HL-60 (cell line): ENCODE results near the gene HPS1.

ENCODE experiments used
- DNase-seq, 2 experiments: peaks; one replicate each; pipeline ENCODE4 v3.0.0-alpha.2; 2010 to 2020; ENCODE audit warnings: low read depth in 1 of 2, low spot score in 1 of 2
- H3K27ac ChIP-seq: fragments of 250-450 bp; sonication (Bioruptor Pico); replicated peaks from 2 replicates; pipeline ENCODE4 v1.5.1; 2020; ENCODE audit warnings: mild to moderate bottlenecking, moderate library complexity
- H3K27me3 ChIP-seq: fragments of 250-450 bp; sonication (Bioruptor Pico); 2 replicates; pipeline ENCODE4 v1.5.1; 2021; ENCODE audit warnings: mild to moderate bottlenecking, moderate library complexity; ENCODE audit not compliant: insufficient read depth, poor library complexity, severe bottlenecking
- H3K4me3 ChIP-seq: replicated peaks from 2 replicates; pipeline ENCODE4 v1.5.1; 2011; ENCODE audit warnings: mild to moderate bottlenecking, control low read depth, low read length; ENCODE audit not compliant: insufficient read depth
- GABPA ChIP-seq: IDR thresholded peaks from 2 replicates; pipeline ENCODE4 v1.6.1; 2012; ENCODE audit warnings: low read depth
- POLR2AphosphoS5 ChIP-seq: IDR thresholded peaks from 2 replicates; pipeline ENCODE4 v1.6.1; 2012; ENCODE audit warnings: low read depth
- REST ChIP-seq: IDR thresholded peaks from 2 replicates; pipeline ENCODE4 v1.6.1; 2012; ENCODE audit warnings: low read depth; ENCODE audit not compliant: insufficient replicate concordance
- SPI1 ChIP-seq: IDR thresholded peaks from 2 replicates; pipeline ENCODE4 v1.6.1; 2012; ENCODE audit warnings: low read depth, mild to moderate bottlenecking, borderline replicate concordance
- TF ChIP-seq, protein P1 (sequence below): IDR thresholded peaks from one replicate; pipeline ENCODE4 v1.5.1; 2011; ENCODE audit warnings: low read length, control low read depth, inconsistent platforms; ENCODE audit not compliant: insufficient read depth

Gene HPS1

DNA sequence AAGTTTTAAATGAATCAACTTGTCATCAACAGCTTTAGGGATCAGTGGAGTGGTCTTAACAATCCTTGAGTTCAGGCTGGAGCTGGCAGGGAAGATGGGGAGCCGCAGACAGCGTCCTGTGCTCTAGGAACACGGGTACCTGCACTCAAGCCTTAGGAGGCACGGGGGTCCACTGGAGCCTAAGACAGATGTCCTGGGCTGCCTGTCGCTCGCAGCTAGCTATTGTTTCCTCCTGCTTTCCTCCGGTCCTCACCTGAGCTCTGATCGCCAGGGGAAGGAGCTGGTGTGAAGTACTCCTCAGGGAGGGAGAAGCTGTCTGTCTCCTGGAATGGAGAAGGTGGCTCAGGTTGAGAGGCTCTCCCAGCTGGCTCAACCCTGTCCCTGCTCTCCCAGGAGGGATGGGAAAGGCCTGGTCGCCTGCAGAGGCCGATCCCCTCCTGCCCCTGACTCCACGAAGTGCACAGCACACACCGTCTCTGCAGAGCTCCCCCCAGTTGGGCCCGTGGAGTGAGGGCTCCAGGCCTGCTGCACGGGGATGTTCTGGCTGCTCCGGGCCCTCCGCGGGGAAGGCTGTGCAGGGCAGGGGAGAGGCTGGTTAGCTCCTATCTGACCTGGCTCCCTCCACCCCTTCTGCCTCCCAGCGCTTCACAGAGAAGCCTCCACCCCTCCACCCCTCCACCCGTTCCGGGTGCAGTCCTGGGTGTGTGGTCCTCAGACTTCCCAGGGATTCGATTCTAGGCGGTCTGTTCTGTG lies 17.2 kb downstream of the HPS1 start:
- TF ChIP-seq, protein P1, sequence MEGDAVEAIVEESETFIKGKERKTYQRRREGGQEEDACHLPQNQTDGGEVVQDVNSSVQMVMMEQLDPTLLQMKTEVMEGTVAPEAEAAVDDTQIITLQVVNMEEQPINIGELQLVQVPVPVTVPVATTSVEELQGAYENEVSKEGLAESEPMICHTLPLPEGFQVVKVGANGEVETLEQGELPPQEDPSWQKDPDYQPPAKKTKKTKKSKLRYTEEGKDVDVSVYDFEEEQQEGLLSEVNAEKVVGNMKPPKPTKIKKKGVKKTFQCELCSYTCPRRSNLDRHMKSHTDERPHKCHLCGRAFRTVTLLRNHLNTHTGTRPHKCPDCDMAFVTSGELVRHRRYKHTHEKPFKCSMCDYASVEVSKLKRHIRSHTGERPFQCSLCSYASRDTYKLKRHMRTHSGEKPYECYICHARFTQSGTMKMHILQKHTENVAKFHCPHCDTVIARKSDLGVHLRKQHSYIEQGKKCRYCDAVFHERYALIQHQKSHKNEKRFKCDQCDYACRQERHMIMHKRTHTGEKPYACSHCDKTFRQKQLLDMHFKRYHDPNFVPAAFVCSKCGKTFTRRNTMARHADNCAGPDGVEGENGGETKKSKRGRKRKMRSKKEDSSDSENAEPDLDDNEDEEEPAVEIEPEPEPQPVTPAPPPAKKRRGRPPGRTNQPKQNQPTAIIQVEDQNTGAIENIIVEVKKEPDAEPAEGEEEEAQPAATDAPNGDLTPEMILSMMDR, result no peak
- no peak for TF ChIP-seq POLR2AphosphoS5
- no peak for TF ChIP-seq SPI1
- no peak for TF ChIP-seq REST
- TF ChIP-seq GABPA, result no peak
- no peaks in the 10 kb centered on the region for H3K27me3 ChIP-seq
- H3K27ac ChIP-seq, result no peak overlapping the region
- DNase-seq, result no peak
- H3K4me3 ChIP-seq, result no peak overlapping the region

GRCh38 chr10:98427011-98427515 lies 19.7 kb downstream of the HPS1 start:
- Histone ChIP-seq H3K27ac (no peak overlapping the region), H3K27me3 (no peaks in the 10 kb centered on the region), H3K4me3 (no peak overlapping the region)
- DNase-seq, result no peak
- TF ChIP-seq, protein P1, result no peak
- TF ChIP-seq REST, result no peak
- no peak for TF ChIP-seq SPI1
- no peak for TF ChIP-seq GABPA
- TF ChIP-seq POLR2AphosphoS5, result no peak

GRCh38 chr10:98425511-98426352 lies 21.0 kb downstream of the HPS1 start:
- H3K4me3 ChIP-seq, result no peak overlapping the region
- no peaks in the 10 kb centered on the region for H3K27me3 ChIP-seq
- peak in 1 of 2 experiments; percentile 45 for DNase-seq
- H3K27ac ChIP-seq, result no peak overlapping the region
- TF ChIP-seq, protein P1, result peak; percentile 91
- TF ChIP-seq SPI1, result no peak
